PFSK-1 (cell line): Measurements from ENCODE around the gene DNAI4.
A peak's percentile ranks its signal among the peaks of the same experiment; 100 is the strongest.

Experiments
- FOXP2 ChIP-seq: optimal IDR thresholded peaks from 2 replicates; pipeline ENCODE3; 2011; ENCODE audit warnings: borderline replicate concordance, control low read depth, inconsistent platforms; ENCODE audit not compliant: insufficient read depth; ENCODE audit errors: extremely low read length, extremely low read depth
- POLR2AphosphoS5 ChIP-seq: IDR thresholded peaks from 2 replicates; pipeline ENCODE4 v1.6.1; 2012; ENCODE audit warnings: low read depth, mild to moderate bottlenecking, control low read depth, low read length, moderate library complexity
- SIN3A ChIP-seq: IDR thresholded peaks from 2 replicates; pipeline ENCODE4 v1.6.1; 2012; ENCODE audit warnings: mild to moderate bottlenecking, low read length, moderate library complexity, borderline replicate concordance; ENCODE audit not compliant: insufficient read depth
- TAF1 ChIP-seq: IDR thresholded peaks from 2 replicates; pipeline ENCODE4 v1.6.1; 2012; ENCODE audit warnings: low read length, control low read depth, borderline replicate concordance; ENCODE audit not compliant: insufficient read depth
- TF ChIP-seq, protein P1 (sequence below), 2 experiments: IDR thresholded peaks; 2 replicates each; pipeline versions ENCODE4 v1.6.1 to v1.8.0; 2011 to 2012; ENCODE audit warnings: low read depth in 2 of 2, low read length in 2 of 2, control low read depth in 1 of 2, inconsistent platforms in 1 of 2, mild to moderate bottlenecking in 1 of 2, moderate library complexity in 1 of 2; ENCODE audit not compliant: insufficient read depth in 1 of 2

The DNAI4 gene

DNA sequence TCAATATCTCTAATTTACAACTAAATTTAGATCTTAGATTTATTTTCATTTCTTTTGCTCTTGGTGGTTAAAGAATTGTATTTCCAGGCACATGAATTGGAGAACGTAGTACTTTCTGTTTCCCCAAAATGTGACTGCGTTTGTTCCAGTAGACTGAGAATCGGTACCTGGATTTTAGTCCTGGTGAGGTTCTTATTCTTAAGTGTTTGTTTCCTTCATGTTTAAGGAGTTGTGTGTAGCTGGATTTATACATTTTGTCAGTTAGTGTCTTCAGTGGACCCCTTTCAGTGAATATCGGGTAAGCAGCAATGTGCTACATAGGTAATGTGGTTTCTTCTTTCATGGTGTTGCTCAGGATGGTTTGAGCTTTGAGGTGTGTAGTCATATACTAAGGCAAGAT, 6.9 kb upstream of the DNAI4 start:
- TF ChIP-seq FOXP2 (no peak), SIN3A (no peak), POLR2AphosphoS5 (no peak), TAF1 (no peak)
- TF ChIP-seq, protein P1, sequence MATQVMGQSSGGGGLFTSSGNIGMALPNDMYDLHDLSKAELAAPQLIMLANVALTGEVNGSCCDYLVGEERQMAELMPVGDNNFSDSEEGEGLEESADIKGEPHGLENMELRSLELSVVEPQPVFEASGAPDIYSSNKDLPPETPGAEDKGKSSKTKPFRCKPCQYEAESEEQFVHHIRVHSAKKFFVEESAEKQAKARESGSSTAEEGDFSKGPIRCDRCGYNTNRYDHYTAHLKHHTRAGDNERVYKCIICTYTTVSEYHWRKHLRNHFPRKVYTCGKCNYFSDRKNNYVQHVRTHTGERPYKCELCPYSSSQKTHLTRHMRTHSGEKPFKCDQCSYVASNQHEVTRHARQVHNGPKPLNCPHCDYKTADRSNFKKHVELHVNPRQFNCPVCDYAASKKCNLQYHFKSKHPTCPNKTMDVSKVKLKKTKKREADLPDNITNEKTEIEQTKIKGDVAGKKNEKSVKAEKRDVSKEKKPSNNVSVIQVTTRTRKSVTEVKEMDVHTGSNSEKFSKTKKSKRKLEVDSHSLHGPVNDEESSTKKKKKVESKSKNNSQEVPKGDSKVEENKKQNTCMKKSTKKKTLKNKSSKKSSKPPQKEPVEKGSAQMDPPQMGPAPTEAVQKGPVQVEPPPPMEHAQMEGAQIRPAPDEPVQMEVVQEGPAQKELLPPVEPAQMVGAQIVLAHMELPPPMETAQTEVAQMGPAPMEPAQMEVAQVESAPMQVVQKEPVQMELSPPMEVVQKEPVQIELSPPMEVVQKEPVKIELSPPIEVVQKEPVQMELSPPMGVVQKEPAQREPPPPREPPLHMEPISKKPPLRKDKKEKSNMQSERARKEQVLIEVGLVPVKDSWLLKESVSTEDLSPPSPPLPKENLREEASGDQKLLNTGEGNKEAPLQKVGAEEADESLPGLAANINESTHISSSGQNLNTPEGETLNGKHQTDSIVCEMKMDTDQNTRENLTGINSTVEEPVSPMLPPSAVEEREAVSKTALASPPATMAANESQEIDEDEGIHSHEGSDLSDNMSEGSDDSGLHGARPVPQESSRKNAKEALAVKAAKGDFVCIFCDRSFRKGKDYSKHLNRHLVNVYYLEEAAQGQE (IDR thresholded peaks at IDR 0.05; ENCODE audit: insufficient read depth in 1 of 2, low read depth in 2 of 2, low read length in 2 of 2) = no peak

DNA sequence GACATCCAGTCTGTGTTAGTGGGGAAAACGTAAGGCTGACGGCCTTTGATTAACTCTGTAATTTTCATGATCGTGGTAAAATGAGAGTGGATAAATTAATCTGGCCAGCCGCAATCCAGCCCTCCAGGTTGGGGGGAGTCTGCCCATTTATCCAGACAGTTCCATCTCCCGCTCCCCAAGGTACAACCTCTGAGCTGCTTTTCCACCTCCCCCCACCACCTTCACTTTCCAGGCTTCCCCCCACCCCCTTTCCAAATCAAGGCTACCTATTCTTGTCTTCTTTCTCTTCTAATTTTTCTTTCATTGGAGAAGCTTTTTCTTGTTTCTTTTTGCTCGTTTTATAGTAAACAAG, 6.1 kb upstream of the DNAI4 start:
- TF ChIP-seq FOXP2 (no peak), SIN3A (no peak), POLR2AphosphoS5 (no peak), TAF1 (no peak)
- TF ChIP-seq, protein P1 (IDR thresholded peaks at IDR 0.05; ENCODE audit: insufficient read depth in 1 of 2, low read depth in 2 of 2, low read length in 2 of 2) = no peak

- TF ChIP-seq, protein P1 (IDR thresholded peaks at IDR 0.05; ENCODE audit: insufficient read depth in 1 of 2, low read depth in 2 of 2, low read length in 2 of 2) = peak in 1 of 2 experiments; percentile 16; a peak in 1 of 4 replicates
- TF ChIP-seq TAF1 (0 out of 2 replicates have a peak, but pooled peaks have one; percentile 30), POLR2AphosphoS5 (peak; percentile 62), SIN3A (0 out of 2 replicates have a peak, but pooled peaks have one; percentile 34), FOXP2 (peak; percentile 70)
Observed at GRCh38 chr1:66929999-66930822, 5.6 kb upstream of the DNAI4 start.

- TF ChIP-seq FOXP2 (no peak), TAF1 (no peak), POLR2AphosphoS5 (no peak), SIN3A (no peak)
- TF ChIP-seq, protein P1 (IDR thresholded peaks at IDR 0.05; ENCODE audit: insufficient read depth in 1 of 2, low read depth in 2 of 2, low read length in 2 of 2) = no peak
Observed at GRCh38 chr1:66929691-66929998, 5.0 kb upstream of the DNAI4 start.

- TF ChIP-seq FOXP2 = no peak
- no peak for TF ChIP-seq POLR2AphosphoS5
- TF ChIP-seq TAF1 = no peak
- TF ChIP-seq SIN3A = no peak
- TF ChIP-seq, protein P1 (IDR thresholded peaks at IDR 0.05; ENCODE audit: insufficient read depth in 1 of 2, low read depth in 2 of 2, low read length in 2 of 2) = no peak
Observed at GRCh38 chr1:66929146-66929688, 4.6 kb upstream of the DNAI4 start.
